ENCODE results near the gene CNTNAP2.

GRCh38 chr7:146542101-146542500 lies 425.5 kb downstream of the CNTNAP2 start:
- TF ChIP-seq CTCF (IDR thresholded peaks at IDR 0.05) (no peak), EP300 (IDR thresholded peaks at IDR 0.05) (no peak), POLR2A (IDR thresholded peaks at IDR 0.05) (no peak)
